NCI-H82 treated with DMSO at 0.1 percent for 48 hours (cell line): Measurements from ENCODE around the gene SYNE3.

Source experiments
- DNase-seq: peaks from one replicate; lab custom pipeline; 2025; ENCODE audit not compliant: unreplicated experiment; lab: John Stamatoyannopoulos, UW

Gene SYNE3

GRCh38 chr14:95490138-95490509 is 26.3 kb downstream of the SYNE3 start:
- DNase-seq, result no peak

DNA sequence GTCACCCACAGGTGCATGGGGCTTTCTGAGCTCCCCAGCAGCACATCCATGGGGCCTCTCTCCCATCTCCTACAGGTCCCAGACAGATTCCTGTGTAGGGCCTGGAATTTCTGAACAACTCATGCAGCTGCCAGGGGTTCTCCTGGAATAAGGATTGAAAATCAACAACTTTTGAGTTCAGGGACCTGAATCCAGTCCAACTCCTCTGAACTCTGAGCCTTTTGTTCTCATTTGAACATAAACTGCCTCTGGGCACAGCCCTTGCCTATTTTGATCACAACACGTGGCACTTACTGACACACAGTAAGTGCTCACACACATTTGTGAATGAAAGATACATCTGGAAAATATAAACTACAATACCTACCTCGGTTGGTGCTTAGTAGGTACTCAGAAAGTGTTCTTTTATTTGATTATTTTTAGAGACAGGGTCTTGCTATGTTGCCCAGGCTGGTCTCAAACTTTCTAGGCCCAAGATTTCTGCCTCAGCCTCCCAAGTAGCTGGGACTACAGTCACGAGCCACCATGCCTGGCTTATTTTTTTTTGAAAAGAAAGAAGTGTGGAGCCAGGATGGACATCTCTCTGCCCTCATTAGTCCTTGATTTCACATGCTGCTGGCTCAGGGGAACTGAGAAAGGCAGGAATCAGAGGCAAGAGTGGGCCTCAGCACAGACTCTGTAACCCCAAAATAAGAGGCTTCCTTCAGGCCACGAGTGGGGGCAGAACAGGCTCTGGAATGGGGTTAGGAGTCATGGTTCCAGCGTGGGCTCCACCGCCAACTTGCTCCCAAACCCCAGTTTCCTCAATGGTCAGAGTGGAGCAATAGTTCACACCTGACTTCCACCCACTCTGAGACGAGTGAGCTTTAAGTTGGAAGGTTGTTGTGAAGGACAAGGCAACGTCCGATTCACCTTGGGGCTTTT is 27.0 kb downstream of the SYNE3 start:
- no peak for DNase-seq

DNA sequence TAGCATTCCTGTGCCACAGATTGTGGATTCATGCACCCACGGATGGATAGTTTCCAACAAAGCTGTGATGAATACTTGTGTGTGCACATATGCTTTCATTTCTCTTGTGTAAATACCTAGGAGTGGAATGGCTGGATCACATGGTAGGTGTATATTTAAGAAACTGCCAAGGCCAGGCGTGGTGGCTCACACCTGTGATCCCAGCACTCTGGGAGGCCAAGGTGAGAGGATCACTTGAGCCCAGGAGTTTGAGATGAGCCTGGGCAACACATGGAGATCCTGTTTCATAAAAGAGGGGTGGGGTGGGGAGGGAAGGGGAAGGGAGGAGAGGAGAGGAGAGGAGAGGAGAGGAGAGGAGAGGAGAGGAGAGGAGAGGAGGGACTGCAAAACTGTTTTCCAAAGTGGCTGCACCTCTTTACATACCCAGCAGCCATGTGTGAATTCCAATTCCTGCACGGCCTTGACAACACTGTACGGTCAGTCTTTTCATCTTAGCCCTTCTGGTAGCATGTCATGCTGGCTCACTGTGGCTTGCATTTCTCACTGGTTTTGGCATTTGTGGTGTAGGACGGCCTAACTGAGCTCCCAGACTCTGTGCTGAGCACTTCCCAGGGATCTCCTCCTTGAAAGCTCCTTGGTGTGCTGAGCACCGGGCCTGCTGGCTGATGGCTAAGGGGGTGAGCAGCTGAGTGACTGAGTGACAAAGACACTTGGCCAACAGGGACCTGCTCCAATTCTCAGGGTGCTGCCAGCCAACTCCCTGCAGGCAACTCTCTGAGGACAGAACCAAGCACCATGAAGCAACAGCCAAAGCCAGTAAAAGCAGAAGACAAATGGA is 27.9 kb downstream of the SYNE3 start:
- no peak for DNase-seq

DNA sequence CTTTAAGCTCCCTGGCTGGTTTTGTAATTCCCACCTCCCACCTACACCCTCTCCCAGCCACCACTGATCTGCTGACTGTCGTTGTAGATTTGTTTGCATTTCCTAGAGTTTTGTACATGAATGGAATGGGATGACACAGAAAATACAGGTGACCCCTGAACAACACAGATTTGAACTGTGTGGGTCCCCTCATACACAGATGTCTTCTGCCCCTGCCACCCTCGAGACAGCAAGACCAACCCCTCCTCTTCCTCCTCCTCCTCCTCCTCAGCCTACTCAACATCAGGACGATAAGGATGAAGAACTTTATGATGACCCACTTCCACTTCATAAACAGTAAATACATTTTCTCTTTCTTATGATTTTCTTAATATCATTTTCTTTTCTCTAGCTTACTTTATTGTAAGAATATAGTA is 28.8 kb downstream of the SYNE3 start:
- DNase-seq, result no peak

DNA sequence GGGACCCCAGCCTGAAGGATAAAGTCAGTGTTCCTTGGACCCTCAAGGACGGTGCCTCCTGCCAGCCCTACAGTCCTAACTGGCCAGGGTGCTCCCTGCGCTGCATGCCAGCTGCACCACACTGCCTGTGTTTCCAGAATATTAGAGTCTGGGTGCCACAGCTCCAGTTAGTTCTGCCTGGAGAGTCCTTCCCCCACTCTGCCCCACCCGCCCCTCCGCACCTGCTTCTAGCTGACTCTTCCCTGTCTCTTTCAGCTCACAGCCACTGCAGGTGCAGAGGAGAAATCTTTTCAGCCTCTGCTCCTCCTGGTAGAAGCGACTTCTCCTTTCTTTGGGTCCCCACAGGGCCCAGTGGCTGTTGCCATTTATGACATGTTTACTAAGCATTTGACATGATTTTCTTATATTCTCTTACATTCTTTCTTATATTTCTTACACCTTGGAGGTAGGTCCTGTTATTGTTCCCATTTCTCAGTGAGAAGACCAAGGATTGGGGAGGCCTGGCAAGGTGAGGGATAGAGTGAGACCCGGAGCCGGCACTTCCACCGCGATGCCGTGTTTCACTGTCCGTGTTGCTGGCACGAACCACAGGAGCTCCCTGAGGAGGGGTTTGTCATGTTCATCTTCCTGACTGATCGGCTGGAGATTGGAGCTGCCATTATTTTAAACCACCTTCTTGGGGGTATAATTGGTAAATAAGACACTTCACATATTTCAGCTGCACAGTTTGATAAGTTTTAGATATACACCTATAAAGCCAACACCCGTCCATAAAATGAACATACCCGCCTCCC is 29.4 kb downstream of the SYNE3 start:
- DNase-seq, result no peak

DNA sequence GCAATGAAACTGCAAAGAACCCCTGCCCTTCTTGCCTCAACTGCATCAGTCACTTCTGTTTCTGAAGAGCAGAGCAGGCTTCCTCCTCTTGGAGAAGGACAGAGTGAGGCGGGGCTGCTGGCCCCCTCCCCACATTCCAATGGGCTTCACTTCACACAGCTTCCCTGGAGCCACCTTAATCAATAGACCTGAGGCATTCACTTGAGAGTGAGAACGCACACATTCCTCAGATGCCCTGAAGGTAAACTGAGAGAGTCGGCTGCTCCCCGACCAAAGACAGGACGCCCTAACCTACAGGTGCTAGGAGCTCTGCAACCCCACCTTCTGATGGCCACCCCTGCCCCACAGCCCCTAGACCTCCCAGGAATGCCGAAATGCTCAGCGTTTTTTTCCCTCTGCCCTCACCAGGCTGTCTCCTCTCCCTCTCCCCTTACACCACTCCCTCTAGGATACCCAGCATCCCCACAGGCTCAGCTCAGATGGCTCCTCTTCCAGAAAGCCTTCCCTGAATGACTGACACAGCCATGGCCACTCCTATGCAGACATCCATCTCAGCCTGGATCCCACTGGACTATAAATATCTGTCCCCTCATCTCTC is 31.1 kb downstream of the SYNE3 start:
- DNase-seq, result no peak

DNA sequence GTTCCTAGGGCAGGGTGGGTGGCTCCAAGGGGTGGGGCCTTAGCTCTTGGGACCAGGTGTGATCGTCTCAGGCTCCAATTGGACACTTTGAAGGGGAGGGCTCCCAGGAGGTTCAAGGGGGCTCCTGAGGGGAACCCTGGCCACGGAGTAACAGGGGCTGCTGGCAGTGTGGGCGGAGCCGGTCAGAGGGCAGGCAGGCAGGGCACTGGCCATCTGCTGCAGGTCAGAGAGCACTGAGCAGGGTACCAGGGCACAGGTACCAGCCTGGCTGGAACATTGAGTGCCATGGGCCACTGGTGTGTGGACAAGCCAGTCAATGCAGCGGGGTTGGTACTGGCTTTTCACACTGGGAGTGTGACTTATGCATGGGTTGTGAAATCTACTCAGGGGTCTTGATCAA is 32.2 kb downstream of the SYNE3 start:
- DNase-seq, result no peak

DNA sequence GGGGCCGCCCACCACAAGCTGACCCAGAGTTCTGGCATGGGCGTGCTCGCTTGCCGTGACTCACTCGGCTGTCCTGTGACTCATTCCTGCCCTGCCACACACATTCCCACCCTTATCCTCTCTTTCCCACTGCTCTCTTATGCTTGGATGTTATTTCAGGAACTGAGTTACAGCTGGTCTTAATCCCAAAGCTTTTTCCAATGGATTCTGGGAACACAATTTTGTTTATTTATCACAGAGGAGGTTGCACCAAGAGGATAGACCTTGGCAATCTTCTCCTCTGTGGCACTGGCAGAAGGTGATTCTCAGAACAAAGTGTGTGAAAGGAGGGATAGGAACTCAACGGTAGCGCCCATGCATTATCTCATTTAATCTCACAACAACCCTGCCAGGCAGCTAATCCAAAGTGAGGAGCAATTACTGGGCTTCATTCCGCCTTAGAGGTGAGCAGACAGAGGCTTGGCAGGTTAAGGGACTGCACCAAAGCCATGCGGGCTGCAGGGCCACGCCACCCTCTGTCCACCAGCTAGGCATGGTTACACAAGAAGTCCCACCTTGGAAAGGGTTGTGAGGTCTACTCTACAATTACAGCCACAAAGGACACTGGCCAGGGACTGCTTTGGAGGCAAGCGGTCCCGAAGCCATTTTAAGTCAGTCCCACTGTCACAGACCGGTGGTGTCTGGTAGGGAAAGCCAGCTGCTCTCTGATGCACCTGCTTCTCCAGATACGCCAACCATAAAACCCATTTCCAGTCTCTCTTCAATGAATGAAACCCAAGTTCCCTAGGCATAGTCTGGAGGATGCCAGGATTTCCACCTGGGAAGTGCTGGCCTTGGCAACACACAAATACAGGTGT is 32.9 kb downstream of the SYNE3 start:
- DNase-seq, result no peak

- DNase-seq, result no peak
Observed at GRCh38 chr14:95482627-95483308, 33.7 kb downstream of the SYNE3 start.

GRCh38 chr14:95481391-95482022 is 34.9 kb downstream of the SYNE3 start:
- DNase-seq, result no peak

GRCh38 chr14:95480887-95481226 is 35.6 kb downstream of the SYNE3 start:
- DNase-seq, result no peak

GRCh38 chr14:95480109-95480886 is 36.2 kb downstream of the SYNE3 start:
- DNase-seq, result no peak

GRCh38 chr14:95479494-95479893 is 37.0 kb downstream of the SYNE3 start:
- no peak for DNase-seq

- no peak for DNase-seq
Observed at GRCh38 chr14:95478818-95479217, 37.6 kb downstream of the SYNE3 start.

DNA sequence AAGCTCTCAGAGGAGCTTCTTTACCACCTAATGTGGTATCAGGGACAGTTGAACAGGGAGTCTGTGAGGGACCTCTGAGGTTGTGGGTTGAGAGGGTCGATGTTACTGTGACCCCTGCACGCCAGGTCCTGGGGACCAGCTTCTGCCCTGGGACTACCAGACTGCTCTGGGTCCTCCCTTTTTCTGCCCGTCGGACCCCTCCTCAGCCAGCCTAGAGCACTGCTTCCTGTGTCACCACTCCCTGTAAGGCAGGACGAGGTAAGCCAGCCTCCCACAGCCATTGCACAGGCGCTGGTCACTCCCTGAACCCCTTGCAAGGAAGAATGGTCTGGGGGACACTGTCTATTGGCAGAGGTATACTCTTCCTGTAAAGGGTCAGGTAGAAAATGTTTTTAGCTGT is 38.1 kb downstream of the SYNE3 start:
- DNase-seq, result no peak

- no peak for DNase-seq
Observed at GRCh38 chr14:95477411-95478269, 38.8 kb downstream of the SYNE3 start.

GRCh38 chr14:95476747-95477146 is 39.7 kb downstream of the SYNE3 start:
- no peak for DNase-seq
